ENCODE measurements around the gene MAGIX.

The MAGIX gene

DNA sequence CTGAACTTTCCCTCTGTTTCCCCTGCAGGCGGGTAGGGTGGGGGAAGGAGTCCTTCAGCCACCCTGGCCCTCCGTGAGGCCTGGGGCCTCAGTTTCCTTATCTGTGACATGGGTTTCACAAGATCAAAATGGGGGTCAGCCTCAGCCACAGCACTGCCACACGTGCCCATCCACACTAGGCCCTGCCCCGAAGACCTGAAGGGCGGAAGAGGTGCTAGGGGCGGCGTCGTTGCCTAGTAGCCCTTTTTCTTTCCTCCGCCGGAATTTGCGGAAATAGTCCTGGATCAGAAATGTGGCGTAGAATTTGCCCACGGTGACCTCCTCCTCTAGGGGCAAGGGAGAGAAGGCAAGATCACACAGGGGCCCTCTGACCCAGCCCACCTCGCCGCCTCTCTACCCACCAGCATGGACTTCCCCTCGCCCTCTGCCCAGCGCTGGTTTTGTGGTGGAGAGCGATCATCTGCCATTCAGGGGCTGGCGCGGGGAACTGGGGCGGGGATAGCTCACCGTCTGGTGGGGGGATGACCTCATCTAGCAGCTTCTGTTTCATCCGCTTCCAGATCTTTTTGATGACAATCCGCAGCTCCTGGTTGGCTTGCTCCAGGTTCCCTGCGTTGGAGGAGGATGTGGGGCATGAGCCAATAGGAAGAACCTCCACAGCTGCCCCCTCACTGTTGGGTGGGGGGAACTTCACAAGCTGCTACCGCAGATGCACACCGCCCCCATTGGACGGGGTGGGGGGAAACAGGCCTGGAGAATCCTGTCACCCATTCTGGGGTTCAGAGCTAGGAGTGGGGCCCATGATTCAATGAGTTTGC lies 47.1 kb downstream of the MAGIX start:
- 70% methylated on average over 25 of the region's 28 CpGs for WGBS
- Histone ChIP-seq H3K36me3 (ENCODE audit: insufficient read depth, low read length) (no peaks in the 10 kb centered on the region), H3K27ac (ENCODE audit: low read depth, low read length) (no peak overlapping the region), H3K4me3 (ENCODE audit: low read length) (peak overlapping the region; percentile 31), H3K27me3 (ENCODE audit: insufficient read depth, low read length) (no peaks in the 10 kb centered on the region), H3K9me3 (ENCODE audit: insufficient read depth, low read depth, low read length) (no peaks in the 10 kb centered on the region), H3K4me1 (ENCODE audit: insufficient read depth, low read length) (no peaks in the 10 kb centered on the region), H3K9ac (ENCODE audit: low read depth, low read length) (no peak overlapping the region)

DNA sequence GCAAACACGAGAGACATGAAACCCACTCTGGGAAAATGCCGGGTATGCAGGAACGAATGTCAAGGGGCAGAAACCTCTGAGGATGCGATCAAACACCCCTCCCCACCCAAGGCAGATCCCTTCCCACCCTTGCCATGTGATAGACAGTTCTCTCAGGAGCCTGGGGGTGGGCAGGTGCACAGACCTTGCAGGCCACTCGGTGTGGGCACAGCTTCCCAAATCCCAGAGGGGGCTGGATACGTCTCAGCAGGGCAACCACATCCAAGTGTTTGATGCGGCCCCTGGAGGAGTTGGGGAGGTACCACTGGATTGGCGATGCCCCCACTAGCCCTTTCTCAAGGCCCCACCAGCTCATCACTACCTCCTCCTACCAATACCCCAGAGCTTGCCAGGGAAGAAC lies 47.8 kb downstream of the MAGIX start:
- H3K27ac ChIP-seq (ENCODE audit: low read depth, low read length) = no peak overlapping the region
- H3K27me3 ChIP-seq (ENCODE audit: insufficient read depth, low read length) = no peaks in the 10 kb centered on the region
- H3K4me1 ChIP-seq (ENCODE audit: insufficient read depth, low read length) = no peaks in the 10 kb centered on the region
- H3K9ac ChIP-seq (ENCODE audit: low read depth, low read length) = no peak overlapping the region
- WGBS = 94% methylated on average over 6 of the region's 8 CpGs
- H3K4me3 ChIP-seq (ENCODE audit: low read length) = no peak overlapping the region
- H3K9me3 ChIP-seq (ENCODE audit: insufficient read depth, low read depth, low read length) = no peaks in the 10 kb centered on the region
- no peaks in the 10 kb centered on the region for H3K36me3 ChIP-seq (ENCODE audit: insufficient read depth, low read length)

DNA sequence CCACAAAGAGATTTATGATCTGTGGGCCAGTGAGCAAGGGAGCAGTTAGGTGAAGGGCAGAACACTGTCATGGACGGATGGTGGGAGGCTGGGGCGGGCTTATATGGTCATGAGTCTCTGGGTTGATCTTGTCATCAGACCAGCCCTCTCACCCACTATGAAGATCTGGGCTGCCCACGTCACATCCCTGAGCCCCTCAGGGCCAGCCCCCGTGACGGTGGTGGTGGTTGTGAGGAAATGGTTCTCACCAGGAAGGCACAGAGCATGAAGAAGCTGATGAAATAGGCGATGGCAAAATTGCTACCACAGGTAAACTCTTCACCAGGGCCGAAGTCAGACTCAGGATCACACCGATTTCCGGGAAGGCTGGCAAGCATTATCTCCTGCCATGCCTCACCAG lies 48.5 kb downstream of the MAGIX start:
- Histone ChIP-seq H3K4me1 (ENCODE audit: insufficient read depth, low read length) (no peaks in the 10 kb centered on the region), H3K4me3 (ENCODE audit: low read length) (no peak overlapping the region), H3K9ac (ENCODE audit: low read depth, low read length) (no peak overlapping the region), H3K36me3 (ENCODE audit: insufficient read depth, low read length) (no peaks in the 10 kb centered on the region), H3K9me3 (ENCODE audit: insufficient read depth, low read depth, low read length) (no peaks in the 10 kb centered on the region), H3K27ac (ENCODE audit: low read depth, low read length) (no peak overlapping the region), H3K27me3 (ENCODE audit: insufficient read depth, low read length) (no peaks in the 10 kb centered on the region)
- 95% methylated on average over 7 of the region's 9 CpGs for WGBS

DNA sequence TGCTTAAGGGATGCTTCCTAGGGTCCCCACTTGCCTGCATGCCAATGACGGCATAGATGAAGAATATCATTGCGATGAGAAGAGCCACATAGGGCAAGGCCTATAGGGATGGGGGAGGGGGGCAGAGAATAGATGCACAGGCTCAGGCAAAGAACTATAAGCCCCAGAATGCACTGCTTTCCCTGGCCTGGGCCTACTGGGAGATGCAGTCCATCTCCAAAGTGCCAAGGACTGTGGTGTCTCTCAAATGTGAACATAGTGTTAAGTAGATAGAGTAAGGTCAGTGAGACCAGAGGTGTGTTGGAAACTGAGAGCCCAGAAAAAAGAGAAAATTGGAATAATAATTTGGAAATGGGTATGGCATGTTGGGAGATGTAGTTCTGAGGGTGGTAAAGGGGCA lies 49.7 kb downstream of the MAGIX start:
- H3K9me3 ChIP-seq (ENCODE audit: insufficient read depth, low read depth, low read length) = no peaks in the 10 kb centered on the region
- H3K36me3 ChIP-seq (ENCODE audit: insufficient read depth, low read length) = no peaks in the 10 kb centered on the region
- no peak overlapping the region for H3K4me3 ChIP-seq (ENCODE audit: low read length)
- H3K27me3 ChIP-seq (ENCODE audit: insufficient read depth, low read length) = no peaks in the 10 kb centered on the region
- no peak overlapping the region for H3K27ac ChIP-seq (ENCODE audit: low read depth, low read length)
- 93% methylated on average over 2 of the region's 2 CpGs for WGBS
- H3K4me1 ChIP-seq (ENCODE audit: insufficient read depth, low read length) = no peaks in the 10 kb centered on the region
- no peak overlapping the region for H3K9ac ChIP-seq (ENCODE audit: low read depth, low read length)

DNA sequence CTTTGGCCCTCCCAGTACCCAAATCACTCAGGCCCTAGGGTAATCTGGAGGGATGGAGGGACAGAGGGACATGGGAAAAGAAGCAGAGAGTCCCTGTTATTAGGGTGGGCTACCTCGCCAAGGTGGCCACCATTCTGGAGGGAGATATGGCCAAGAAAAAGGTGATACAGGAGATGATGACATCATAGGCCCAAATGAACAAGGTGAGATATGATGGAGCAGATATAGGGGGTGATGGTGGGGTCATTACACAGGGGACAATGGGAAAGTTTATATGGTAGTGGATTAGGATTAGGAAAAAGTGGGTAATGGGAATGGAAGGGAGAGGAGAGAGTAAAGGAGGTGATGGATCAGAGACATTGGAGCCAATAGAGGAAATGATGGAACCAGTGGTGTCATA lies 50.3 kb downstream of the MAGIX start:
- no peak overlapping the region for H3K4me3 ChIP-seq (ENCODE audit: low read length)
- H3K27ac ChIP-seq (ENCODE audit: low read depth, low read length) = no peak overlapping the region
- no peak overlapping the region for H3K9ac ChIP-seq (ENCODE audit: low read depth, low read length)
- 81% methylated on average over 1 of the region's 1 CpG for WGBS
- H3K36me3 ChIP-seq (ENCODE audit: insufficient read depth, low read length) = no peaks in the 10 kb centered on the region
- no peaks in the 10 kb centered on the region for H3K4me1 ChIP-seq (ENCODE audit: insufficient read depth, low read length)
- H3K27me3 ChIP-seq (ENCODE audit: insufficient read depth, low read length) = no peaks in the 10 kb centered on the region
- H3K9me3 ChIP-seq (ENCODE audit: insufficient read depth, low read depth, low read length) = no peaks in the 10 kb centered on the region

DNA sequence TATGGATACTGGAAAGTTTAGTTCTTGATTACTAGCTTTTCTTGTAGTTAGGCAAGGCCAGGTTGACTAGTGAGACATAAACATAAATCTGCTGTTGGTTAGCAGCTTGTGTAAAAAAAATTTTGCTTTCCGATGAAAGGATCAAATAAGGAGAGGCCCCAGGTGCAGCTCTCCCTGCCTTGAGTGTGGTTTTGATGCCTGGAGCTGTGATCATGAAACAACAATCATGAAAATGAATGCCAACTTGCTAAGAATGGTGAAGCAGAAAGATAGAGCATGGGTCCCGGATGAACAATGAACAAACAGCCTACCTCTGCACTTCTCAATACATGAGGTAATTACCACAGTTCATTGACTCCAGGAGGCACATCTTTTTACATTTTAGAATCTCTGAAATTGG lies 51.9 kb downstream of the MAGIX start:
- 98% methylated on average over 2 of the region's 2 CpGs for WGBS

DNA sequence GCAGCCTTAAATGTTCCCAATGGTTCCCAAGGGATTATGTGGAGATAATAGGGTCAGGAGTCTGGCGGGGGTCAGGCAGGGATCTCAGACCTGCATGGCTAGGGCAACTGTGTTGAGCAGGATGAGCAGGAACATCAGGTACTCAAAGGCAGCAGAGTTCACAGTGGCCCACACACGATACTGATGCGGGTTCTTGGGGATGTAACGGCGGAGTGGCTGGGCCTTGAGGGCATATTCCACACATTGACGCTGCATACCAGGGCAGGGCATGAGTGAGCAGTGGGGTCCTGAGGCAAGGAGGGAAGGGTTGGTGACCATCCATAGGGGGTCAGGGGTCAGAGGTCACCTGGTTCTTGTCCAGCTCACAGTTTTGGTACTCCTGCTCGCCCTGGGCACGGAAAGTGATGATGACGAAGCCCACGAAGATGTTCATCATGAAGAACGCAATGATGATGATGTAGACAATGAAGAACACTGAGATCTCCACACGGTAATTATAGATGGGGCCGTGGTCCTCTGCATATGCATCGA lies 52.5 kb downstream of the MAGIX start:
- Histone ChIP-seq H3K4me1 (ENCODE audit: insufficient read depth, low read length) (no peaks in the 10 kb centered on the region), H3K27ac (ENCODE audit: low read depth, low read length) (no peak overlapping the region), H3K9ac (ENCODE audit: low read depth, low read length) (no peak overlapping the region), H3K36me3 (ENCODE audit: insufficient read depth, low read length) (no peaks in the 10 kb centered on the region), H3K27me3 (ENCODE audit: insufficient read depth, low read length) (no peaks in the 10 kb centered on the region), H3K4me3 (ENCODE audit: low read length) (no peak overlapping the region), H3K9me3 (ENCODE audit: insufficient read depth, low read depth, low read length) (no peaks in the 10 kb centered on the region)
- 95% methylated on average over 14 of the region's 14 CpGs for WGBS

More for the DNA sequence above, 51.9 kb downstream of the MAGIX start:
- H3K4me3 ChIP-seq (ENCODE audit: low read length) = no peak overlapping the region
- H3K9ac ChIP-seq (ENCODE audit: low read depth, low read length) = no peak overlapping the region
- H3K27ac ChIP-seq (ENCODE audit: low read depth, low read length) = no peak overlapping the region
- no peaks in the 10 kb centered on the region for H3K27me3 ChIP-seq (ENCODE audit: insufficient read depth, low read length)
- H3K4me1 ChIP-seq (ENCODE audit: insufficient read depth, low read length) = no peaks in the 10 kb centered on the region
- H3K9me3 ChIP-seq (ENCODE audit: insufficient read depth, low read depth, low read length) = no peaks in the 10 kb centered on the region
- H3K36me3 ChIP-seq (ENCODE audit: insufficient read depth, low read length) = no peaks in the 10 kb centered on the region
